H1 (cell line): ENCODE results near the gene IQGAP1. TPM values are rescaled to one million over a fixed set of nuclear protein-coding genes. Genes with fewer than 3 reads are reported as not detected.
"Not testable (repeated sequence)": the region's sequence is repeated elsewhere in the genome, so short reads cannot be mapped to it uniquely, and the experiment has no call there.

Source experiments
- CTCF ChIA-PET: fragments of 300-600 bp; sonication (Branson Sonifier 250); formaldehyde crosslinking; loops from one replicate; lab custom pipeline; 2021; ENCODE audit not compliant: partially characterized antibody; lab: Charles Lee
- POLR2A ChIA-PET: fragments of 300-600 bp; sonication (Branson Sonifier 250); formaldehyde crosslinking; loops from one replicate; lab custom pipeline; 2021; ENCODE audit warnings: inconsistent platforms; ENCODE audit not compliant: partially characterized antibody; lab: Charles Lee
- DNase-seq, 2 experiments: peaks; one replicate each; pipeline versions ENCODE4 v3.0.0 to v3.0.0-alpha.2; 2010 to 2022; ENCODE audit warnings: low spot score in 2 of 2, low read depth in 1 of 2, mixed read lengths in 1 of 2
- FAIRE-seq: peaks from 2 replicates; lab custom pipeline; 2011; peaks lifted over from hg19 to GRCh38; lab: Jason Lieb, UNC
- H2AFZ ChIP-seq: 2 replicates; pipeline ENCODE4 v1.8.1; 2012; ENCODE audit warnings: low read length, inconsistent platforms
- H2AK5ac ChIP-seq: 2 replicates; pipeline ENCODE4 v1.6.1; 2013; ENCODE audit warnings: low read depth, low read length
- H2BK120ac ChIP-seq: replicated peaks from 2 replicates; pipeline ENCODE3; 2013; ENCODE audit warnings: low read depth, low read length, inconsistent platforms
- H2BK12ac ChIP-seq: 2 replicates; pipeline ENCODE4 v1.6.1; 2013; ENCODE audit warnings: low read depth, low read length
- H2BK15ac ChIP-seq: 2 replicates; pipeline ENCODE4 v1.6.1; 2013; ENCODE audit warnings: low read length
- H2BK20ac ChIP-seq: 2 replicates; pipeline ENCODE4 v1.6.1; 2013; ENCODE audit warnings: low read length
- H2BK5ac ChIP-seq: 2 replicates; pipeline ENCODE4 v1.6.1; 2013; ENCODE audit warnings: low read depth, low read length
- H3K14ac ChIP-seq: 2 replicates; pipeline ENCODE4 v1.6.1; 2013; ENCODE audit warnings: inconsistent platforms; ENCODE audit not compliant: insufficient read length
- H3K18ac ChIP-seq: 2 replicates; pipeline ENCODE4 v1.6.1; 2013; ENCODE audit warnings: low read length; ENCODE audit errors: extremely low read depth
- H3K23ac ChIP-seq: 2 replicates; pipeline ENCODE4 v1.6.1; 2013; ENCODE audit warnings: inconsistent platforms; ENCODE audit not compliant: insufficient read length
- H3K23me2 ChIP-seq: 2 replicates; pipeline ENCODE4 v1.6.1; 2013; ENCODE audit warnings: low read depth, low read length
- H3K27ac ChIP-seq: 2 replicates; pipeline ENCODE4 v1.6.1; 2011; ENCODE audit warnings: low read depth, low read length, inconsistent platforms
- H3K27me3 ChIP-seq, 4 experiments: replicated peaks in 1 of 4; 1 replicate in 1 of 4; 2 replicates in 3 of 4; pipeline versions ENCODE4 v1.6.1 to v1.8.1; 2011 to 2013; ENCODE audit warnings: low read length in 3 of 4, mild to moderate bottlenecking in 3 of 4, inconsistent platforms in 2 of 4, mixed read lengths in 2 of 4, moderate library complexity in 1 of 4; ENCODE audit not compliant: control insufficient read depth in 3 of 4, insufficient read depth in 3 of 4; ENCODE audit errors: extremely low read depth in 1 of 4
- H3K36me3 ChIP-seq, 4 experiments: 2 replicates each; pipeline versions ENCODE4 v1.6.1 to v1.8.1; 2011 to 2013; ENCODE audit warnings: mild to moderate bottlenecking in 4 of 4, low read length in 3 of 4, moderate library complexity in 2 of 4, control low read depth in 1 of 4, inconsistent platforms in 1 of 4; ENCODE audit not compliant: insufficient read depth in 4 of 4, control insufficient read depth in 2 of 4
- H3K4ac ChIP-seq: replicated peaks from 2 replicates; pipeline ENCODE3; 2013; ENCODE audit warnings: low read length, low read depth, mixed read lengths, inconsistent platforms; ENCODE audit not compliant: insufficient read length
- H3K4me1 ChIP-seq, 4 experiments: replicated peaks in 1 of 4; 1 replicate in 1 of 4; 2 replicates in 3 of 4; pipeline versions ENCODE4 v1.6.1 to v1.8.1; 2011 to 2013; ENCODE audit warnings: low read length in 3 of 4, inconsistent platforms in 2 of 4, mixed read lengths in 1 of 4; ENCODE audit not compliant: insufficient read depth in 4 of 4, control insufficient read depth in 3 of 4
- H3K4me2 ChIP-seq, 2 experiments: 2 replicates each; pipeline versions ENCODE4 v1.6.1 to v1.8.1; 2011 to 2013; ENCODE audit warnings: low read depth in 2 of 2, low read length in 2 of 2, control low read depth in 1 of 2, inconsistent platforms in 1 of 2, mild to moderate bottlenecking in 1 of 2; ENCODE audit not compliant: insufficient read depth in 1 of 2
- H3K4me3 ChIP-seq, 4 experiments: fragments of 200-600, 300-600 bp in 1 of 4; sonication (generic), shearing (Covaris generic), sonication (Bioruptor Twin) in 1 of 4; 2 replicates each; pipeline versions ENCODE4 v1.5.1 to v1.8.1; 2011 to 2016; ENCODE audit warnings: low read length in 4 of 4, low read depth in 3 of 4, control low read depth in 2 of 4, inconsistent platforms in 2 of 4, mild to moderate bottlenecking in 2 of 4, mixed read lengths in 1 of 4, moderate library complexity in 1 of 4; ENCODE audit not compliant: insufficient read depth in 2 of 4; ENCODE audit errors: extremely low read depth in 1 of 4
- H3K56ac ChIP-seq: replicated peaks from 2 replicates; pipeline ENCODE3; 2013; ENCODE audit warnings: low read depth, mild to moderate bottlenecking, mixed read lengths, low read length, inconsistent platforms; ENCODE audit not compliant: insufficient read length
- H3K79me1 ChIP-seq: 2 replicates; pipeline ENCODE4 v1.6.1; 2013; ENCODE audit warnings: low read depth, low read length, control low read depth
- H3K79me2 ChIP-seq, 2 experiments: 2 replicates each; pipeline versions ENCODE4 v1.6.1 to v1.8.1; 2012 to 2013; ENCODE audit warnings: low read length in 2 of 2, mild to moderate bottlenecking in 2 of 2, inconsistent platforms in 1 of 2; ENCODE audit not compliant: insufficient read depth in 2 of 2, control insufficient read depth in 1 of 2
- H3K9ac ChIP-seq, 4 experiments: replicated peaks in 1 of 4; 1 replicate in 1 of 4; 2 replicates in 3 of 4; pipeline versions ENCODE4 v1.6.1 to v1.8.1; 2011 to 2013; ENCODE audit warnings: low read depth in 3 of 4, low read length in 3 of 4, control low read depth in 2 of 4, mild to moderate bottlenecking in 2 of 4, moderate library complexity in 2 of 4, inconsistent platforms in 1 of 4; ENCODE audit errors: extremely low read depth in 1 of 4
- H3K9me3 ChIP-seq, 2 experiments: 2 replicates each; pipeline versions ENCODE4 v1.6.1 to v1.8.1; 2012 to 2013; ENCODE audit warnings: mild to moderate bottlenecking in 2 of 2, moderate library complexity in 2 of 2, control low read depth in 1 of 2, inconsistent platforms in 1 of 2, low read depth in 1 of 2, low read length in 1 of 2, mixed read lengths in 1 of 2; ENCODE audit not compliant: insufficient read depth in 2 of 2
- H4K20me1 ChIP-seq, 2 experiments: replicated peaks in 1 of 2; 2 replicates each; pipeline versions ENCODE3 to v1.8.1; 2011 to 2013; ENCODE audit warnings: inconsistent platforms in 2 of 2, low read length in 2 of 2, mild to moderate bottlenecking in 1 of 2; ENCODE audit not compliant: insufficient read depth in 2 of 2, control insufficient read depth in 1 of 2
- H4K5ac ChIP-seq: 2 replicates; pipeline ENCODE4 v1.6.1; 2013; ENCODE audit warnings: low read length, low read depth, mixed read lengths, inconsistent platforms; ENCODE audit not compliant: insufficient read length
- H4K8ac ChIP-seq: 2 replicates; pipeline ENCODE4 v1.8.0; 2013; ENCODE audit warnings: mild to moderate bottlenecking, moderate library complexity, low read length, inconsistent platforms; ENCODE audit not compliant: insufficient read depth; ENCODE audit errors: extremely low read depth
- H4K91ac ChIP-seq: replicated peaks from 2 replicates; pipeline ENCODE3; 2013; ENCODE audit warnings: low read length, mixed read lengths, inconsistent platforms; ENCODE audit not compliant: insufficient read length
- whole genome bisulfite sequencing, 2 experiments: shearing (Covaris generic) in 1 of 2; methylation state at CpG; one replicate each; pipeline versions ENCODE4 v1.1.6 to v1.1.7; 2013 to 2015; ENCODE audit warnings: low lambda C conversion rate in 2 of 2, mixed read lengths in 2 of 2, inconsistent platforms in 1 of 2, low coverage in 1 of 2, missing lambda C conversion rate in 1 of 2; ENCODE audit not compliant: insufficient replicate concordance in 2 of 2, insufficient coverage in 1 of 2, insufficient read length in 1 of 2; ENCODE audit errors: extremely low coverage in 1 of 2, missing lambda C conversion rate in 1 of 2; 5-methylcytosine and 5-hydroxymethylcytosine counted together
- polyA plus RNA-seq, 7 experiments: library from polyadenylated mRNA; depleted of rRNA in 3 of 7; stranded (reverse) in 5 of 7; unstranded in 2 of 7; fragments of >200 nt in 5 of 7; fragments of 200-250 nt in 2 of 7; gene quantifications; 1 replicate in 5 of 7; 2 replicates in 1 of 7; 4 replicates in 1 of 7; pipeline versions ENCODE4 v1.2.1 to v1.2.3, GENCODE V29; 2011 to 2013; ENCODE audit warnings: missing spikeins in 2 of 7, mixed read lengths in 2 of 7
- total RNA-seq: library from RNA; stranded (reverse); fragmentation: NEBNext Ultra II Directional; extraction: Animal tissue kit (Norgen Biotek cat#: 25700); gene quantifications from 2 replicates; pipeline ENCODE4 v1.2.1, GENCODE V29; 2021

The IQGAP1 gene
- total and polyA plus RNA-seq, 2 of the 8 experiments (the other 6 are each of a cell fraction or from before 2014, with no cell fraction given) = 56.0 to 138 TPM

DNA sequence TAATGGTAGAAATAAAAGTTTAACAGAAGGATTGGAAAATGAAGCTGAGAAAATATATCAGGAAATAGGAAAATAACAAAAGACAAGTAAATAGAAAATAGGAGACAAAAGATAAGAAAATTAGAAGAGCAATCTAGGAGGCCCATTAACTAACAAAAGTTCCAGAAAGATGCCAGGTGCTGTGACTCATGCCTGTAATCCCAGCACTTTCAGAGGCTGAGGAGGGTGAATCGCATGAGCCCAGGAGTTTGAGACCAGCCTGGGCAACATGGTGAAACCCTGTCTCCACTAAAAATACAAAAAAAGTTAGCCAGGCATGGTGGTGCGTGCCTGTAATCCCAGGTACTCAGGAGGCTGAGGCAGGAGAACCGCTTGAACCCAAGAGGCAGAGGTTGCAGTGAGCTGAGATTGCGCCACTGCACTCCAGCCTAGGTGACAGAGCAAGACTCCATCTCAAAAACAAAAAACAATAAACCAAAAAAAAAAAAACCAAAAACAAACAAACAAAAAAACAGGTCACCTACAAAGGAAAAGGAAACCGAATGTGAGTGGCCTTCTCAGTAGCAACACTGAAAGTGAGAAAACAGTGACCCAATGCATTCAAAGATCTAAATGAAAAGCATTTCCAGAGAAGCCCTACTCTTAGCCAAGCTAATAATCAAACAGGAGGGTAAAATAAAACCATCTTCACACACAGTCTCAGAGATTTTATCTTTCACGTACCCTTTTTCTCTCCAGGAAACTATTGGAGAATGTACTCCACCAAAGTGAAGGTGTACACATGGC is 136.2 kb downstream of the IQGAP1 start:
- H3K9me3 ChIP-seq, H3K79me1 ChIP-seq, H2BK12ac ChIP-seq, H2BK120ac ChIP-seq, H3K79me2 ChIP-seq, H3K27ac ChIP-seq, H4K91ac ChIP-seq, H3K23ac ChIP-seq, H3K9ac ChIP-seq, H3K56ac ChIP-seq, H3K27me3 ChIP-seq, H3K4me1 ChIP-seq, H3K4me3 ChIP-seq, H3K14ac ChIP-seq, H3K18ac ChIP-seq, H2BK20ac ChIP-seq, POLR2A ChIA-PET, H4K20me1 ChIP-seq, H2BK5ac ChIP-seq, H4K5ac ChIP-seq, H4K8ac ChIP-seq, H3K36me3 ChIP-seq, H3K4me2 ChIP-seq, H2AK5ac ChIP-seq, H3K4ac ChIP-seq, H3K23me2 ChIP-seq, H2BK15ac ChIP-seq, H2AFZ ChIP-seq, DNase-seq, FAIRE-seq: not testable (repeated sequence)
- CTCF ChIA-PET = interaction anchor here (0.6 to 1.5 kb wide), 5 partner anchors 16 to 204 kb away, joined by 3 to 6 read pairs (median 4); no protein-coding TSS in a partner anchor
- WGBS, 2 experiments = 87% methylated on average over 6 of the region's 6 CpGs; no CpG with 5 or more reads in 1 of the 2 experiments
